Kidney (tissue), 14 donors: ENCODE data around the gene RAB6B. TPM values are rescaled to one million over a fixed set of nuclear protein-coding genes. Genes with fewer than 3 reads are reported as not detected.

Source experiments
- DNase-seq, 5 donors: peaks; one replicate each; pipeline ENCODE4 v3.0.0-alpha.2; 2013 to 2020
- FAIRE-seq: peaks from 2 replicates; lab custom pipeline; 2012; peaks lifted over from hg19 to GRCh38; lab: Jason Lieb, UNC
- H3K27ac ChIP-seq, 2 donors: one replicate each; pipeline ENCODE4 v1.7.0; 2013; ENCODE audit warnings: low read depth in 2 of 2, low read length in 2 of 2, inconsistent platforms in 1 of 2
- H3K27me3 ChIP-seq: one replicate; pipeline ENCODE4 v1.7.1; 2013; ENCODE audit warnings: low read length, inconsistent platforms; ENCODE audit not compliant: control insufficient read depth, insufficient read depth
- H3K36me3 ChIP-seq, 3 donors: one replicate each; pipeline versions ENCODE4 v1.7.0 to v1.7.1; 2013; ENCODE audit warnings: low read length in 3 of 3, control low read depth in 1 of 3, inconsistent platforms in 1 of 3; ENCODE audit not compliant: insufficient read depth in 3 of 3, control insufficient read depth in 2 of 3
- H3K4me1 ChIP-seq, 3 donors: one replicate each; pipeline versions ENCODE4 v1.7.0 to v1.7.1; 2013; ENCODE audit warnings: low read length in 3 of 3, inconsistent platforms in 1 of 3, low read depth in 1 of 3; ENCODE audit not compliant: control insufficient read depth in 2 of 3, insufficient read depth in 2 of 3
- H3K4me3 ChIP-seq, 3 donors: one replicate each; pipeline versions ENCODE4 v1.7.0 to v1.8.1; 2013; ENCODE audit warnings: low read length in 3 of 3, control low read depth in 1 of 3, inconsistent platforms in 1 of 3
- H3K9ac ChIP-seq, 3 donors: one replicate each; pipeline versions ENCODE4 v1.7.0 to v1.7.1; 2013; ENCODE audit warnings: low read length in 3 of 3, control low read depth in 1 of 3, inconsistent platforms in 1 of 3
- H3K9me3 ChIP-seq, 3 donors: one replicate each; pipeline versions ENCODE4 v1.7.0 to v1.7.1; 2013; ENCODE audit warnings: low read length in 3 of 3, control low read depth in 1 of 3, inconsistent platforms in 1 of 3; ENCODE audit not compliant: control insufficient read depth in 2 of 3, insufficient read depth in 1 of 3
- CTCF ChIP-seq: IDR thresholded peaks from 3 replicates; pipeline ENCODE4 v1.5.1; 2012; ENCODE audit warnings: mild to moderate bottlenecking, moderate library complexity, borderline replicate concordance; ENCODE audit not compliant: insufficient read depth; ENCODE audit errors: extremely low read depth
- intact Hi-C: fragments of 100-400 bp; cut with DNase I; formaldehyde crosslinking; loops from one replicate; pipeline ENCODE4 v1.11.1; 2022
- polyA plus RNA-seq: library from polyadenylated mRNA; stranded (reverse); fragments of 350-450 nt; fragmentation: Illumina TruSeq; extraction: RNeasy Lipid Tissue Mini Kit (QIAGEN cat#74804); gene quantifications from one replicate; pipeline ENCODE4 v1.2.3, GENCODE V29; 2014; ENCODE audit warnings: low read depth, low replicate concordance; ENCODE audit not compliant: insufficient read depth
- total RNA-seq: library from RNA; stranded (reverse); fragmentation: NEBNext Ultra II Directional; extraction: Animal tissue kit (Norgen Biotek cat#: 25700); gene quantifications from one replicate; pipeline ENCODE4 v1.2.1, GENCODE V29; 2021
- donor health status: control.
- donor health status: control.
- donor health status: control.
- donor health status: control.
- donor health status: control.
- donor health status: DM: yes; HTN: yes; CAD: no.
- donor health status: Normal renal cell carcinoma (clear cell type).

RAB6B gene
- total and polyA plus RNA-seq, 2 donors from 2014 or later: 6.6 to 17.7 TPM

DNA sequence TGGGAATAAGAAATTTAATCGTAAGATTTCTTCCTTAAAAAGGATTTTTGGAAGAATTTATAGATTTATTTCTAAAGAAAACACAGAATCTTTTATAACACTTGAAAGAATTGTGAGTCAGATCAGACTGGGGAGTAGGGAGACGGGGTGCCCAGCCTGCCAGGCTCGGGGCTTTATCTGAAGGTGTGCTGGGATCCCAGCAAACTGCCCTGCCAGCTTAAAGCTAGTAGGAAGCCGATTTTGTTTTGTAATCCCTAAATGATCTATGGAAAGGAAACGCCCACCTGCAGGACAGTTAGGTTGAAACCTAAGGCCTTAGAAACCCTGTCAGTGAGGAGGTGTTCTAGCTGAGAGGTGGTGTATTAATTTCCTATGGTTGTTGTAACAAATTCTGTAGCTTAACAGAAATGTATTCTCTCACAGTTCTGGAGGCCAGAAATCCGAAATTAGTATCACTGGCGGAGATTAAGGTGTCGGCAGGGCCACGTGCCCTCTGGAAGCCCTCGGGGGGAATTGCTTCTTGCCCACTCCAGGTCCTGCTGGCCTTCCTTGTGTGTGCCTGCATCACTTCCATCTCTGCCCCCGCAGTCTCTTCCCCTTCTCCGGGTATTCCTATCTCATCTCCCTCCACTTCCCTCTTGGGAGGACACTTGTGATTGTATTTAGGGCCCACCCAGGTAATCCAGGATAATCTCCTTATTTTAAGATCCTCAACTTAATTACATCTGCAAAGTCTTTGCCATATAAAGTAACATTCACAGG lies 19.3 kb upstream of the RAB6B start:
- Histone ChIP-seq H3K4me3 (no peak overlapping the region), H3K27me3 (no peaks in the 10 kb centered on the region), H3K27ac (no peak overlapping the region), H3K9ac (no peak overlapping the region), H3K36me3 (no peaks in the 10 kb centered on the region), H3K4me1 (no peaks in the 10 kb centered on the region), H3K9me3 (no peaks in the 10 kb centered on the region)
- intact Hi-C loops: no loop called here
- DNase-seq (no peak), FAIRE-seq (no peak)
- no peak for TF ChIP-seq CTCF

- no peak overlapping the region for H3K9ac ChIP-seq
- FAIRE-seq (no peak), DNase-seq (no peak)
- no peak for TF ChIP-seq CTCF
- no peaks in the 10 kb centered on the region for H3K36me3 ChIP-seq
- H3K4me3 ChIP-seq: no peak overlapping the region
- no peaks in the 10 kb centered on the region for H3K4me1 ChIP-seq
- H3K9me3 ChIP-seq: no peaks in the 10 kb centered on the region
- intact Hi-C loops: no loop called here
- H3K27me3 ChIP-seq: no peaks in the 10 kb centered on the region
- H3K27ac ChIP-seq: no peak overlapping the region
Measured at GRCh38 chr3:133910422-133910821, 14.7 kb upstream of the RAB6B start.

GRCh38 chr3:133905376-133905775 lies 9.7 kb upstream of the RAB6B start:
- TF ChIP-seq CTCF: no peak
- intact Hi-C loops: no loop called here
- H3K4me3 ChIP-seq: no peak overlapping the region
- H3K9ac ChIP-seq: no peak overlapping the region
- no peaks in the 10 kb centered on the region for H3K4me1 ChIP-seq
- H3K36me3 ChIP-seq: no peaks in the 10 kb centered on the region
- no peak overlapping the region for H3K27ac ChIP-seq
- no peaks in the 10 kb centered on the region for H3K9me3 ChIP-seq
- no peaks in the 10 kb centered on the region for H3K27me3 ChIP-seq
- DNase-seq (no peak), FAIRE-seq (no peak)

DNA sequence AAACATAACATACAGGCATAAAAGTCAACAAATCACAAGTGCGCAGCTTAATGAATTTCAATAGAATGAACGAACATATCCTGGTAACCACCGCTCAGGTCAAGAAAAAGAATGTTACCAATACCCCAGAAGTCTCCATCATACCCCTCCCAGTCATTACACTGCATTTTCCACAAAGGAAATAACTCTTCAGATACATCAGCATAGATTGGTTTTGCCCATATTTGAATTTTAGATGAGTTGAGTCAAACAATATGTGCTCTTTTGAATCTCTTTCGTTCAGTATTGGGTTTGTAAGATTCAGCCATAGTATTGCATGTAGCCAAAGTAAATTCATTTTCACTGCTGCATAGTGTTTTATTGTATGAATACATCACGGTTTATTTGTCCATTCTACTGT lies 6.2 kb upstream of the RAB6B start:
- no peak for TF ChIP-seq CTCF
- Histone ChIP-seq H3K9ac (no peak overlapping the region), H3K4me1 (no peaks in the 10 kb centered on the region), H3K9me3 (no peaks in the 10 kb centered on the region), H3K27ac (no peak overlapping the region), H3K36me3 (no peaks in the 10 kb centered on the region), H3K4me3 (no peak overlapping the region), H3K27me3 (no peaks in the 10 kb centered on the region)
- intact Hi-C loops: no loop called here
- no peak for DNase-seq
- FAIRE-seq: no peak
